ENCODE data around the gene GRAMD2A.

Gene GRAMD2A

GRCh38 chr15:72199721-72200212 is 2.2 kb upstream of the GRAMD2A start:
- no peak overlapping the region for H3K4me3 ChIP-seq (ENCODE audit: low read depth, low read length)
- peak; percentile 95 for TF ChIP-seq CTCF (IDR thresholded peaks at IDR 0.05; ENCODE audit: low read depth, low read length, missing control alignments)
- peak; percentile 51 for DNase-seq (ENCODE audit: low read depth)
- in situ Hi-C loops (cut with HindIII; ENCODE audit: low sequenced_read_pairs), result no loop called here

GRCh38 chr15:72199205-72199515 is 1.6 kb upstream of the GRAMD2A start:
- in situ Hi-C loops (cut with HindIII; ENCODE audit: low sequenced_read_pairs), result no loop called here
- no peak for DNase-seq (ENCODE audit: low read depth)
- H3K4me3 ChIP-seq (ENCODE audit: low read depth, low read length), result no peak overlapping the region
- TF ChIP-seq CTCF (IDR thresholded peaks at IDR 0.05; ENCODE audit: low read depth, low read length, missing control alignments), result no peak

GRCh38 chr15:72198356-72199204 is 993 bp upstream of the GRAMD2A start:
- TF ChIP-seq CTCF (IDR thresholded peaks at IDR 0.05; ENCODE audit: low read depth, low read length, missing control alignments), result no peak
- no peak overlapping the region for H3K4me3 ChIP-seq (ENCODE audit: low read depth, low read length)
- in situ Hi-C loops (cut with HindIII; ENCODE audit: low sequenced_read_pairs), result no loop called here
- DNase-seq (ENCODE audit: low read depth), result no peak

- H3K4me3 ChIP-seq (ENCODE audit: low read depth, low read length), result peak overlapping the region; percentile 27
- in situ Hi-C loops (cut with HindIII; ENCODE audit: low sequenced_read_pairs), result no loop called here
- TF ChIP-seq CTCF (IDR thresholded peaks at IDR 0.05; ENCODE audit: low read depth, low read length, missing control alignments), result no peak
- DNase-seq (ENCODE audit: low read depth), result no peak
Measured at GRCh38 chr15:72197041-72197459, 537 bp downstream of the GRAMD2A start.

GRCh38 chr15:72196409-72197040 is 1.1 kb downstream of the GRAMD2A start:
- no peak for TF ChIP-seq CTCF (IDR thresholded peaks at IDR 0.05; ENCODE audit: low read depth, low read length, missing control alignments)
- no peak for DNase-seq (ENCODE audit: low read depth)
- in situ Hi-C loops (cut with HindIII; ENCODE audit: low sequenced_read_pairs), result no loop called here
- no peak overlapping the region for H3K4me3 ChIP-seq (ENCODE audit: low read depth, low read length)

- in situ Hi-C loops (cut with HindIII; ENCODE audit: low sequenced_read_pairs), result no loop called here
- H3K4me3 ChIP-seq (ENCODE audit: low read depth, low read length), result no peak overlapping the region
- no peak for TF ChIP-seq CTCF (IDR thresholded peaks at IDR 0.05; ENCODE audit: low read depth, low read length, missing control alignments)
- DNase-seq (ENCODE audit: low read depth), result no peak
Measured at GRCh38 chr15:72195101-72195511, 2.5 kb downstream of the GRAMD2A start.
